SK-N-SH treated with all-trans-retinoic acid at 6 μM for 48 hours (cell line): ENCODE results near the gene GUCA2A.

Experiments
- ESRRG ChIP-seq: fragments of 250-450 bp; sonication (Bioruptor Pico); IDR thresholded peaks from 2 replicates; pipeline ENCODE4 v1.6.1; 2021; ENCODE audit warnings: mild to moderate bottlenecking
- GLIS3 ChIP-seq: fragments of 250-450 bp; sonication (Bioruptor Pico); IDR thresholded peaks from 2 replicates; pipeline ENCODE4 v1.5.0; 2020; ENCODE audit warnings: mild to moderate bottlenecking, moderate library complexity
- RARB ChIP-seq: fragments of 250-450 bp; sonication (Bioruptor Pico); IDR thresholded peaks from 2 replicates; pipeline ENCODE4 v1.8.0; 2021; ENCODE audit warnings: mild to moderate bottlenecking, moderate library complexity
- SNAI2 ChIP-seq: fragments of 250-450 bp; sonication (Bioruptor Pico); IDR thresholded peaks from 2 replicates; pipeline ENCODE4 v1.5.0; 2020; ENCODE audit warnings: mild to moderate bottlenecking, moderate library complexity
- TCF4 ChIP-seq: fragments of 250-450 bp; sonication (Bioruptor Pico); IDR thresholded peaks from 2 replicates; pipeline ENCODE4 v1.8.0; 2021; ENCODE audit warnings: mild to moderate bottlenecking, moderate library complexity, borderline replicate concordance

GRCh38 chr1:42191319-42191718 lies 26.8 kb upstream of the GUCA2A start:
- TF ChIP-seq GLIS3 (CRISPR knock-in tag) (no peak), TCF4 (CRISPR knock-in tag) (no peak), RARB (CRISPR knock-in tag) (no peak), SNAI2 (CRISPR knock-in tag) (no peak), ESRRG (CRISPR knock-in tag) (no peak)
